C4-2B (cell line): Measurements from ENCODE around the gene STRIP2.
"Not testable (repeated sequence)": the region's sequence is repeated elsewhere in the genome, so short reads cannot be mapped to it uniquely, and the experiment has no call there.

Source experiments
- CTCF ChIP-seq: fragments of 450-650 bp; conservative IDR thresholded peaks from 2 replicates; pipeline ENCODE4 v1.5.1; 2017; ENCODE audit warnings: mild to moderate bottlenecking
- ZFX ChIP-seq: fragments of 450-650 bp; IDR thresholded peaks from 2 replicates; pipeline ENCODE4 v1.6.1; 2017

GRCh38 chr7:129447445-129447844 lies 13.2 kb downstream of the STRIP2 start:
- not testable (repeated sequence) for TF ChIP-seq CTCF, ZFX
